ENCODE data around the gene B4GALNT2.
A peak's percentile ranks its signal among the peaks of the same experiment; 100 is the strongest.
"Not testable (repeated sequence)": the region's sequence is repeated elsewhere in the genome, so short reads cannot be mapped to it uniquely, and the experiment has no call there.

The B4GALNT2 gene, protein sequence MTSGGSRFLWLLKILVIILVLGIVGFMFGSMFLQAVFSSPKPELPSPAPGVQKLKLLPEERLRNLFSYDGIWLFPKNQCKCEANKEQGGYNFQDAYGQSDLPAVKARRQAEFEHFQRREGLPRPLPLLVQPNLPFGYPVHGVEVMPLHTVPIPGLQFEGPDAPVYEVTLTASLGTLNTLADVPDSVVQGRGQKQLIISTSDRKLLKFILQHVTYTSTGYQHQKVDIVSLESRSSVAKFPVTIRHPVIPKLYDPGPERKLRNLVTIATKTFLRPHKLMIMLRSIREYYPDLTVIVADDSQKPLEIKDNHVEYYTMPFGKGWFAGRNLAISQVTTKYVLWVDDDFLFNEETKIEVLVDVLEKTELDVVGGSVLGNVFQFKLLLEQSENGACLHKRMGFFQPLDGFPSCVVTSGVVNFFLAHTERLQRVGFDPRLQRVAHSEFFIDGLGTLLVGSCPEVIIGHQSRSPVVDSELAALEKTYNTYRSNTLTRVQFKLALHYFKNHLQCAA

DNA sequence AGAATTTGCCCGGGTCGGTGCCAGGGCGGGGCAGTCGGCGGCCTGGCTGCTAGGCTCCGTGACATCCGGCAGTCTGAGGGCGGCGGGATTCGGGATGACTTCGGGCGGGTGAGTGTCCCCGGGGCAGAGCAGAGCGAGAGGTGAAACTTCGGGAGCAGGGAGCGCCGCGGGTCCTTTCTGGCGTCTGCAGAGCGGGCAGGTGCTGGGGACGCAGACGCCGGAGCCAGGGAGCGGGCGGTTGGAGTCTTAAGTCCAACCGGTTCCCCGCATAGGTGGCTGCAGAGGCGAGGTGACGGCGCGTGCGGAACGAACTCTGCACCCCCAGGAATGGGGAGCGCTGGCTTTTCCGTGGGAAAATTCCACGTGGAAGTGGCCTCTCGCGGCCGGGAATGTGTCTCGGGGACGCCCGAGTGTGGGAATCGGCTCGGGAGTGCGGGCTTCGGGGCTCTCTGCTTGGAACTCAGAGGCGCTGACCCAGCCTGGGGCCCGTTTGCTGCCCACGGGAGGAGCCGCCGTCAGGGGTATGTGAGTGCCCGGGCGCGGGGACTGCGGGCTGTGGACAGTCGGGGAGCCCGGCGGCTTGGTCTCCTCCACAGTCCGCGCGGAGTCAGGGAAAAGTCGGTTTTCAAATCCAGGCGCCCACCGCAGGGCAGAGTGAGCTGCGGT is at the start of gene B4GALNT2:
Gene B4GALNT2 (plus strand): TSS at position 71 of the 666 bp plus-strand sequence. CDS start 24 bp downstream, at position 95.
- DNase-seq = no peak

DNA sequence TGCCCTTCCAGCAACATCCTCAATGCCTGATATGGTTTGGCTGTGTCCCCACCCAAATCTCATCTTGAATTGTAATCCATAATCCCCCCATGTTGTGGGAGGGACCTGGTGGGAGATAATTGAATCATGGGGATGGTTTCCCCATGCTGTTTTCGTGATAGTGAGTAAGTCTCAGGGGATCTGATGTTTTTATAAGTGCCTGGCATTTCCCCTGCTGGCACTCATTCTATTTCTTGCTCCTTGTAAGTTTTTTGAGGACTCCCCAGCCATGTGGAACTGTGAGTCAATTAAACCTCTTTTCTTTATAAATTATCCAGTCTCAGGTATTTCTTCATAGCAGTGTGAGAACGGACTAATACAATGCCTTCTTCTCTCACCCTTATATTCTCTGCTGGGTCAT is 47.5 kb upstream of the B4GALNT2 start:
- DNase-seq = not testable (repeated sequence)

DNA sequence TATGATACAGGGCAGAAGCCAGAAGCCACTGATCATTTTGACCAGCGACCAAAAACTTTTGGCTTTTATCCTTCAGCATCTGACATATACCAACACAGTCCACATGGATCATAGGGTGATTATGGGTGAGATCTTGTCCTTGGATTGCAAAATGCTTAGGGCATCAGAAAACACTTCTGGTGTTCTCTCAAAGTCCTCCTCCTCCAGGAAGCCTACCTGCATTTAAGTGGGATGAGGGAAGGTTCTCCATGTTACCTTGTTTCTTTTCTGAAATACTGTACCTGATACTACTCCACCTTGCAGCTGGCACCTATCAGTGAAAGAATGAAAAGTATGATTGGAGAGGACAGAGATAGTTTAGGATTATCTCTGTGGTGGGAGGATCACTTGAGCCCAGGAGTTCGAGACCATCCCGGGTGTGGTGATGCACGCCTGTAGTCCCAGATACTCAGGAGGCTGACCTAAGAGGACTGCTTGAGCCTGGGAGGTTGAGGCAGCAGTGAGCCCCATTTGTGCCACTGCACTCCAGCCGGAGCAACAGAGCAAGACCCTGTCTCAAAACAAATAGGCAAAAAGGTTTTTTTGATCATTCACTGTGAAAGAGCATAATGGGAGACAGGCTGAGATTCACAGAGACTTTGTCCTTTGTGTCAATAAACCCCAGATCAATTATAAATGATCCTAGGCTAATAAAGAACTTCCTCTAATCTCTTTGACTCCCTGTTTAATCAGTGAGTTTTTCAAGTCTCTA is 46.8 kb upstream of the B4GALNT2 start:
- no peak for DNase-seq

DNA sequence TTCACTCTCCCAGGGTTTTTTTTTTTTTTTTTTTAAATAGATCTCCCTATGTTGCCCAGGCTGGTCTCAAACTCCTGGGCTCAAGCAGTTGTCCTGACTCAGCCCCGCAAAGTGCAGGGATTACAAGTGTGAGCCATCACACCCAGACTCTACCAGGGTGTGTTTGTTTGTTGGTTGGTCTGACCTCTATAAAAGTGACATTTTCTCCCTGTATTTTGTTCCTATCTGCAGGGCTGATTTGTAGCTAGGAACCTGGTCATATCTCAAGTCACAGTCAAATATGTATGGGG is 46.3 kb upstream of the B4GALNT2 start:
- DNase-seq = no peak

GRCh38 chr17:49086649-49087048 is 45.9 kb upstream of the B4GALNT2 start:
- no peak for DNase-seq

- no peak for DNase-seq
Observed at GRCh38 chr17:49089094-49089493, 43.5 kb upstream of the B4GALNT2 start.

- DNase-seq = no peak
Observed at GRCh38 chr17:49090878-49091594, 41.5 kb upstream of the B4GALNT2 start.

GRCh38 chr17:49093131-49093530 is 39.4 kb upstream of the B4GALNT2 start:
- DNase-seq = no peak

- peak; percentile 64 for DNase-seq
Observed at GRCh38 chr17:49100601-49101000, 32.0 kb upstream of the B4GALNT2 start.

DNA sequence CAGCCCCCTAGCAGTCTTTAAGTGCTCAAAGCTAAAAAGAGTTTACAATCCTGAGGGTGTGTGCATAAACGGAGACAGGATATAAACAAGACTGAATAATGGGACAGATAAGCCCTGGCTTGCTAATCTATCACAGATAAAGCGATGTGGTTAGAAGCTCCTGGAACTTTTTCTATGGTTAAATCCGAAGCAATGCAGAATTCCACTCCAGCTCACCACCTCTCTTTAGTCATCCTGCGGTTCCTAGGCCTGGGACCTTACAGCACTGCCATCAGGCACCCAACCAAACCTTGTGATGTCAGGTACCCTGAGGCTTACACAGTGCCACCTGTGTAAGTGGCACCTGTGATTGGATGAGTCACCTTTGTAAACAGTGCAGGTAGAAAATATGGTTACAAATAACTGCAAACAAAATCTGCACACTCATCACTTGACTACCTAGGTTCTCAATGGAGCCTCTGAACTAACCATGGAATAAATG is 31.5 kb upstream of the B4GALNT2 start:
- peak; percentile 38 for DNase-seq

- DNase-seq = not testable (repeated sequence)
Observed at GRCh38 chr17:49103360-49103759, 29.2 kb upstream of the B4GALNT2 start.

DNA sequence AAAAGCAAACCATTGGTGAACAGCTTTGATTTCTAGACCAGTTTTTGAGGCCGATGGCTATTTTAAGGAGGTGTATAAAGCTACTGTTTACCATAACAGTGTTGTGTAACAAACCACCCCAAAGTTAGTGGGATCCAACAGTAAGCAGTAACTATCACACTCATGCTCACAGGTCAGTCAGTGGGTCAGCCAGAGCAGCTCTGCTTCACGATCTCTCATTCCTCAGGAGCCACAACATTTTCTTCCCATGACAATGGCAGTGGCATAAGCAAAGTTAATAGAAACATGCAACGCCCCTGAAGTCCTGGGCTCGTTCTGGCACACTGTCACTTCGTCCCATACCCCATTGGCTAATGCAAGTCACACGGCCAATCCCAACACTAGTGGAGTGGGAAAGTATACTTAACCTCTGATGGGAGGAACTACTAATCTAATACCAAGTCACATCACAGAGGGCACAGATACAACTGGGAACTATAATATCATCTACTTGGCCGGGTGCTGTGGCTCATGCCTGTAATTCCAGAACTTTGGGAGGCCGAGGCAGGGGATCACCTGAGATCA is 28.0 kb upstream of the B4GALNT2 start:
- no peak for DNase-seq

GRCh38 chr17:49106321-49107210 is 26.0 kb upstream of the B4GALNT2 start:
- DNase-seq = peak; percentile 17

DNA sequence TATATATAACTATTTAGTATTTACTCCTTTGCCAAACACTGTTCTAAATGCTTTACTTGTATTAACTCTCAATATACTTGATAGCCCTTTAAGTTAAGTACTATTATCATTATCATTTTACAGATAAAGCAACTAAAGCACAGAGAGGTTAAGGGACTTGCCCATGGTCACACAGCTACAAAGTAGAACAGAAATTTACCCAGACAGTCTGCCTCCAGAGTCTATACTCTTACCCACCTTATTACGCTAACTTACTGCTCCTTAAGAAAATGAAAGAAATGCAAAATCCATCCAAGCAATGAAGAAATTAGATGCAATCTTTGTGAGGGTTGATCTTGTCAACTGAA is 25.4 kb upstream of the B4GALNT2 start:
- no peak for DNase-seq

GRCh38 chr17:49108318-49108717 is 24.3 kb upstream of the B4GALNT2 start:
- no peak for DNase-seq

GRCh38 chr17:49110509-49110908 is 22.1 kb upstream of the B4GALNT2 start:
- no peak for DNase-seq

DNA sequence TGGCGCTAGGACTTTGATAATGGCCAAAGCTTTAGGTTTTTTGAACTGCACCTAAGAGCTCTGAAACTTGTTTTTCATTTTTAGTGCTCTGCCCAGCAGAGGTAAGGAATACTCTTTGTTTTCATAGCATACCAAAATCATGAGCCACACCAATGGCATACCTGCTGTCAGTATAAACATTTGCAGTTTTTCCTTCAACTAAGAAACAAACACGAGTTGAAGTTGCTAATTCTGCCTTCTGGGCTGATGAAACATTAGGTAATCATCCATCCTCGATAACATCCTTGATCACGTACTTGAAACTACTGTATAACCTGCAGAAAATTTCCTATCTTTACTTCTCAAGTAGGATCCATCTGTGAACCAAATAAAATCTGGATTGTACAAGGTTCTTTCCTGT is 20.6 kb upstream of the B4GALNT2 start:
- DNase-seq = no peak

DNA sequence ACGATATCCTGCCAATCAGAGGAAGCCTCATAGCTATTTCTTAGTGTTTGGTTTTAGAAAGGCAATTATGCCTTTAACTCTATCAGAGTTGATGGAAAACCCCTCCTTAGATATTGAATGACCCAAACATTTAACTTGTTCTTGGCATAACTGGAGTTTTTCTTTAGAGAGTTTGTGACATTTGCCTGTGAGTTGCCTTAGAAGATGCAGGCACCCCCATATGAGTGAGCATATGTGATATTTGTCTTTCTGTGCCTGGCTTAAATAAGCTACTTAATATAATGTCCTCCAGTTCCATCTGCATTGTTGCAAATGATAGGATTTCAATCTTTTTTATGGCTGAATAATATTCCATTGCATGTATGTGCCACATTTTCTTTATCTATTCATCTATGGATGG is 19.6 kb upstream of the B4GALNT2 start:
- no peak for DNase-seq

- DNase-seq = no peak
Observed at GRCh38 chr17:49114703-49115102, 17.9 kb upstream of the B4GALNT2 start.

GRCh38 chr17:49117587-49118230 is 14.9 kb upstream of the B4GALNT2 start:
- DNase-seq = peak; percentile 11

- DNase-seq = no peak
Observed at GRCh38 chr17:49120166-49120565, 12.4 kb upstream of the B4GALNT2 start.

All from hematopoietic multipotent progenitor cell treated with erythropoietin and hydrocortisone succinate and interleukin-3 and kit ligand, for 4 days (in vitro differentiated cells).